Glomerular visceral epithelial cell (primary cell): Measurements from ENCODE around the gene LYZ.

Source experiments
- DNase-seq: peaks from one replicate; pipeline ENCODE4 v3.0.0-alpha.2; 2016; ENCODE audit errors: extremely low spot score

Gene LYZ

DNA sequence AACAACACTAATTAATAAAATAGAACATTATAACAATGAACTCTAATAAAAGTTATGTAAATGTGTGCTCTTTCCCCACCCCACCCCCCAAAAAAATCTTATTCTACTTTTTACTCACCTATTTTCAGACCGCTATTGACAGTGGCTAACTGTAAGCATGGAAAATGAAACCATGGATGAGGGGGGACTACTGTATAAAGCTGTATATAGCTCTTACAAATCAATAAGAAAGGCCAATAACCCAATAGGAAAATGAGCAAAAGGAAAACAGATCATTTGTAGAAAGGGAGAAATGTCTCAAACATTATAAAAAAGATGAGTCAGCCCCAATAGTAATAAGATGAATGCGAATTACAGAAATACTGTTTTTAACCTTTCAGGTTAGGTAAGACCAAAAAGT, 38.7 kb downstream of the LYZ start:
- no peak for DNase-seq

DNA sequence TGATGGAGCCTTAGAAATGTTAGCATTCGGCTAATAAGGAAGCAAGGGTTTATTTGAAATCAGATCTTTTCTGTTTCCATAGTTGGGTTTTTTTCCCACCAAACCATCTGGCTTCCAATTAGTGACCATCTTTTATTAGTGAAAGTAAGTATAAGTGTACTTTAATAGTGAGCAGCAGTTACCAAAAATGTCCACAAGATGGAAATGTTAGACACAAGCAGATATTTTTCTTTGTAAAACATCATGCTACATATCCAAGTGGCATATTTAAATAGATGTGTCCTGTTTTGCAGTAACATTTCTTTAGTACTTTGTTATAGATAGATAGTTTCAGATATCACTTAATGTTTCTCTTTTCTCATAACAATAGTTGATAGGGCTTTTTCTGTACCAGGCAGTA, 40.2 kb downstream of the LYZ start:
- peak; percentile 47 for DNase-seq

DNA sequence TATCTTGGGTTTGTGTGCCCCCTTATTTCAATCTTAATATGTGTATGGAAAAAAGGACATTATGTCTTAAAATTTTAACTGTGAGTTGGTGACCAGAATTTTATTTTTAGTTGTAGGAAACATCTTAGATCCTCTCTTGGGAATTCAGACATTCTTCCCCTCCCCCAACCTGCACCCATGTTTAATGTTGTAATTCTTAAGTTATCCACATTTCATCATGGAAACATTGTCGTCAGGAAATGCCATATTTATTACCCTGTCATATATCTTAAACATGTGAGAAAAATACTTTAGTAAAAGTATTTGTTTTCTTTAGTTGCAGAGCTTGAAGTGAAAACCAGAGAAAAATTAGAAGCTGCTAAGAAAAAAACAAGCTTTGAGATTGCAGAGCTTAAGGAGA, 41.6 kb downstream of the LYZ start:
- DNase-seq, result no peak

DNA sequence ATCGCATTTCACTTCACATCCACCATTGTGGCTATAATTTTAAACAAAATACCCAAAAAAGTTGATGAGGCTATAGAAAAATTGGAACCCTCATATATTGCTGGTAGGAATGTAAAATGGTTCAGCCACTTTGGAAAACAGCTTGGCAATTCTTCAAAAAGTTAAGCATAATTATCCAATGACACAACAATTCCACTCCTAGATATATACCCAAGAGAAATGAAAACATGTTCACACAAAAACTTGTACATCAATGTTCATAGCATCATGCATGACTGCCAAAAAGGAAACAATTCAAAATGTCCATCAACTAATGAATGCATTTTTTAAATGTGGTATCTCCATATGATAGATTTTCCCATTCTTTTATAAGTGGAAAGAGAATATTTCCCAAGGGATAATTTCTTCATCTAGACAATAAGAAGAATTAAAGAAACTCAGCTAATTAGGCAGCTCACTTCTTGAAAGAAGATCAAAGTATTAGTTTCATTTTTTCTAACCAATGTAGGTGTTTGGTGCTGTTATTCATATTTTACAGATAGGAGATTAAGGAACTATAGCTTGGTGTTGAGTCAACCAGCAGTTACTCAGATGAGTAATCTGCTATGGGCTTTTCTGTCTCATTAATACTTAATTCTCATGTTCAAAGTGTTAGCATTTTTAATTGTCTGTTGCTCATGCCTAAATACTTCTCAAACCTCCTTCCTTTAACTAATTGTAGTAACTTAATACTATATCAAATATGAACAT, 44.2 kb downstream of the LYZ start:
- DNase-seq, result no peak

DNA sequence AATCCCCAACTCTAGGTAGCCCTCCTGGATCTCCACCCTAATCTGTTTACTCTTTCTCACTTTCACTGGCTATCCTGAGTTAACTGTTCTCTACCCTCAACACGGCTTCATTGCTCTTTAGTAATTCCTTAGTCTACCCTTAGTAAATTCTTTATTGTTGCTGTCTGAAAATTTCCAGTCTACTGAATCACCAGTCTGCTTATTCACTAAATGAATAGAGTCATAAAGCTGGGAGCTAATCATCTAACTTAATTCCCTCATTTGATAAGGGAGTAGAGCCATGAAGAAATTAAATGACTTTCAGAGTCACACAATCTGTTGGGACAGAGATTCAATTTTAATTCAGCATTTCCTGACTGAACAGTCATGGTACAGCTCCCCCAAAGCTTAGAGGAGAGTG, 47.9 kb downstream of the LYZ start:
- DNase-seq, result no peak

DNA sequence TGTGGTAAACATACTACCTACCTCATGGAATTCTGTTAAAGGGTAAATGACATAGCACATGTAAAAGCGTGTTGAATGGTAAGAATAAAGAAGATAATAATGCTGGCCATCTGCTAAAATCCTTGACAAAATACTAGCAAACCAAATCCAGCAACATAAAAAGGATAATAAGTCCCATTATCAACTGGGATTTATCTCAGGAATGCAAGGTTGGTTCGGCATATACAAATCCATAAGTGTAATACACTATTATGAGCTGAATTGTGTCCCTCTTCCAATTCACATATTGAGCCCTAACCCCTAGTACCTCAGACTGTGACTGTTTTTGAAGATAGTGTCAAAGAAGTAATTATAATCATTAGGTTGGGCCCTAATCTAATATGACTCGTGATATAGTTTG, 48.8 kb downstream of the LYZ start:
- DNase-seq, result no peak

DNA sequence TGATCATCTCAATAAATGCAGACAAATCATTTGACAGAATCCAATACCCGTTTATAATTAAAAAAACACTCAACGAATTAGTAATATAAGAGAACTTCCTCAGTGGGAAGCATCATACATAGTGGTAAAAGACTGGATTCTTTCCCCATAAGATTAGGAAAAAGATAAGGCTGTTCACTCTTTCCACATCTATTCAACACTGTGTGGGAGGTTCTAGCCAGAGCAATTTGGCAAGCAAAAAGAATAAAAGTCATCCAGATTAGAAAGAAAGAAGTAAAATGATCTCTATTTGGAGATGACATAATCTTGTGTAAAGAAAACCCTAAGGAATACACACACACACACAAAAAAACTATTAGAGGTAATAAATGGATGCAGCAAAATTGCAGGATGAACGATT, 49.8 kb downstream of the LYZ start:
- no peak for DNase-seq

DNA sequence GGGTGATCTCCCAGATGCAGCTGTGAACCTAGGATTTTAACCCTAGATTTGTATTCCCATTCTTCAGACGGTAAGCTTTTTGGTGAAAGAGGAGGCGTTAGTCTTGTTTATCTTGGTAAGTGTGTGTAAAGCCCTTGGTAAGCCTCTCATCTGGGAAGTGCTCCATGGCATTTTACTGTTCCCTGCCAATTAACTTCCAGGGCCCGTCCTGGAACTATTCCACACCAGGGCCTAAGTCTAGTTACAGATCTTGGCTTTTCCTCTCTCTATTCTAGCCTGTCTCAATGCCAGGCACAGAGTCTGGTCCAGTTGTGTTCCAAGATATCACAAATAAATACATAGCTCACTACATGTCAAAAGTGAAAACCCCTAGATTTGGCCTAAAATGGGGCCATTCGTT, 53.8 kb downstream of the LYZ start:
- DNase-seq, result no peak
